Stimulated activated CD8-positive, alpha-beta memory T cell treated with anti-CD3 and anti-CD28 coated beads, Interleukin-7, amount 100 ng/mL, for 1 hour (primary cell): ENCODE measurements around the gene SLC38A3.

Experiments
- DNase-seq, 2 donors: peaks; one replicate each; pipeline ENCODE4 v3.0.0-alpha.2; 2020; ENCODE audit warnings: low read depth in 2 of 2

Gene SLC38A3

DNA sequence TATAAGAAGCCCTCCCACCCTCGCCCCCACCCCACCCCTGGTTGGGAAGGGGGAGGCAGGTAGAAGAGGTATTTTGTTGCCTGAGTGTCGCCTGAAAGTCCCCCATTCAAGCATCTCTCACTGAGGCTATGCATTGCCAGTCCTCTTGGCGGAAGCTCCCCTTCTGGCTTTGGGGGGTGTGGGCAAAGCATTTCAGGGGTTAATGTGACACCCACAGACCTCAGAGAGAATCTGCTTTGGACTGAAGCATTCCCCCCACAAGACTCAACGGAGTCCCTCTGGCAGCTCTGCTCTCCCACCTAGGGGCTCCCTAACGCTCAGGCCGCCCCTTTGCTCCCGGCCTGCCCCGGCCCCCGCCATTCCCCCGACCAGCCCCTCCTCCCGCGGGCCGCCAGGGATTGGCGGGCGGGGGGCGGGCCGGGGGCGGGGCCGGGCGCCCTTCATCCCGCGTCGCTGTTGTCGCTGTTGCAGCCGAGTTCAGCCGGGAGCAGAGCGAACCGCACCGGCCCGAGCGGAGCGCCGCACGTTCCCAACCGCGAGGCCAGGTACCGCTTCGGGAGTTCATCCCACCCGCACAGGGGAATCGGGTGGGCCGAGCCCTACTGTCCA lies at the start of gene SLC38A3:
Gene SLC38A3, plus strand, starts transcription at position 468 of the 609 bp plus-strand sequence. CDS start 8,929 bp downstream, outside the sequence.
- DNase-seq: no peak

GRCh38 chr3:50155491-50155878 lies 49.6 kb upstream of the SLC38A3 start:
- no peak for DNase-seq

GRCh38 chr3:50155891-50156290 lies 49.2 kb upstream of the SLC38A3 start:
- DNase-seq: no peak

- DNase-seq: no peak
These were observed 48.2 kb upstream of the SLC38A3 start for GRCh38 chr3:50156549-50157493.

- no peak for DNase-seq
These were observed 47.1 kb upstream of the SLC38A3 start for GRCh38 chr3:50157827-50158529.

DNA sequence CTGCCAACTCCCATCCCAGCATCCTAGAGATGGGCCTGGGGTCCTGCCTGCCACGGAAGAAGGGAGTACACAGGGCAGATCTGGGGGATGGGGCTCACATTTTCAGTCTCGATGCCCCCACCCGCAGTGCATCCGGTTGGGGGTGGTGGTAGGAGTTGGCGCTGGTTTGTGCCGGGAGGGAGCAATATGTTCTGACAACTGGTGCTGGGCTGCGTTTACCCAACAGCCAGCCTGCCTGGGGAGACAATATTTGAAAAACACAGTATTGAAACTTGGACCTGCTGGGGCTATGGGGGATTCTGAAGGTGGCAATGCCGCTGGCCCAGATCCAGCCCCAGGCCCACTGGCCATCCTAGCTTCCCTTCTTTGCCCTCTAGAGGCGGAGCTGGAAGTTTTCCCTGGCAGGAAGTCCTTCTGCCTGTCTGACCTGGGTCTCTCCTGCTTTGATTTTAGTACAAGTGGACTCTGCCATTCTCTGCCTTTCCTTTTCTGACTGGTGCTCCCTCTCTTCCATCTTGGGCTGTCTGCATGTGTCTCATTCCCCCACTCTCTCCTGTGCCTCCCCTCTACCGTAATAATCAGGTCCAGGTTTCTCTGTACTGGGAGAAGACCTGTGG lies 46.4 kb upstream of the SLC38A3 start:
- DNase-seq: no peak

DNA sequence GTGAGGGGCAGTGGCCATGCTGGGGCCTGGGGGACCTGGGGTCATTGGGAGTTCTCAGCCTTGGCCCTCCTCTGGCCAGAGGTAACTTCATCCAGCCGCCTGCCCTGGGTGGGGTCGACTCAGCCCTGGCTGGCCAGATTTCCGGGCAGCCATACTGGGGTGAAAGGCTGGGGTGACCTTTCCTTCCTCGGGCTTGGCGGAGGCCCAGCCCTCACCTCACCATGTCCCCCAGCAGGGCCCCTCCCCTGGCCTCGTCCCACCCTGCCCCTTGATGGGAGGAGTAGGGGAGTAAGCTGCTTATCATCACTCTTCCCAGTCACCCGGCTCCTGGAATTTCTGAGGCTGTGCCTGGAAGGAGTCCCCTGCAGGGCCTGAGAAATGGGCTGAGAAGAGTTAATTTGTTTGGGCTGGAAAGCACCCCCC lies 44.5 kb upstream of the SLC38A3 start:
- no peak for DNase-seq

GRCh38 chr3:50161320-50161719 lies 43.8 kb upstream of the SLC38A3 start:
- DNase-seq: no peak

- no peak for DNase-seq
These were observed 42.8 kb upstream of the SLC38A3 start for GRCh38 chr3:50162034-50162883.

- no peak for DNase-seq
These were observed 41.3 kb upstream of the SLC38A3 start for GRCh38 chr3:50163572-50164455.

DNA sequence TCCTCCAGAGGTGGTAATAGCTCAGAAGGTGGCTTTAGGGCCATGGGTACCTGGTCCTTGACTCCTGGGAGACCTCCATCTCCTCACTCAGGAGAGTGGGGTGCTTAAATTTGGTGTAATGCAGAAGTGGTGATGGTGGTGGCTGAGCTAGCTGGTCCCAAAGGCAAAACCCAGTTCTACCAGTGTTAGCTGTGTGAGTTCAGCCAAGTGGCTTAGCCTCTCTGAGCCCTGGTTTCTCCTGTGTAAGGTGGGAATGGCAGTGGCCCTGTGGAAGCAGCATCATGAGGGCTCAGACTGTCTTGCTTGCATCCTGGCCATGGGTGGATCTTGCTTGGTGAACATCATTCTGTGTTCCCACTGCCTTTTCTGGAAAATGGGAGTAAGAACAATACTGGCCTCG lies 40.6 kb upstream of the SLC38A3 start:
- DNase-seq: no peak

DNA sequence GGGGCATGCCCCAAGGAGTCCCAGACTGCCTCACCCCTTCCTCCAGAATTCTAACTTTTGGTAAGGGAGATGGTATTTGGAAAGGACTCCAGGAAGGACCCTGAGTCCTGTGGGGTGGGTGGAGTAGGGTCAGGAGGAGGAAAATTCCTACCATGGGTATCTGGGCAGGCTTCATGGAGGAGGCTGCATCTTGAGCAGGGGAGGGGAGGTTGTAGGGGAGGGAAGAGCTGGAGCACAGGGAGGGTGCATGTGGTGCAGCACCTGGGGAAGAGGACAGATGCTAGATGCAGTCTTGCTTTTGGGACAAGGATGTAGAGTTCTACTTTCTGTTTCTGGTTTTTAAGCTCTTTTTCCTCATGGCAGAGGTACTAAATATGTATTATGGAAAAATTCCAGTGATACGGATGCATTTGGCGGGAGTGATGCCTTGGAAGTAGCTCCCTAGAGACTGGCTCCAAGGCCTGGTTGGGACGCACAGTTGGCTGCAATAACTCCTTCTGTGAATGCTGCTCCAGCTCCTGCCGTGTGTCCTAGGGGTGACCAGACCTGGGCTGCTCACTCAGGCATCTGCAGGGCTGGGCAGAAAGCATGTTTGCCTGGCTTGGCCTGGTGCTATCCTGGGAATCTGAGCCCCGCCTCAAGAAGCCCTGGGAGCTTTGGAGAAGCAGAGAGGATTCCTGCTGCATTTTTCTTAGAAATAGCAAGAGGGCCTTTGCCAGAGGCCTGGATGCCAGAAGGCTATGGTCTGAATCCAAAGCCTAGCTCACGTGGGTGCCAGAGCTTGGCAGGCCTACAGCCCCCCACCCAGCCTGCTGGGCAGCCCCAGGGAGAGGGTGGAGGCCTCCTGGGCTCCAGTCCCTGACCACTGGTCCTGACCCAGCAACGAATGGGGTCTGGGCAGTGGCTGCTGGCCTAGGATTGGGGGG lies 39.8 kb upstream of the SLC38A3 start:
- no peak for DNase-seq

GRCh38 chr3:50165910-50166538 lies 39.0 kb upstream of the SLC38A3 start:
- DNase-seq: no peak

- DNase-seq: no peak
These were observed 38.5 kb upstream of the SLC38A3 start for GRCh38 chr3:50166620-50167019.

DNA sequence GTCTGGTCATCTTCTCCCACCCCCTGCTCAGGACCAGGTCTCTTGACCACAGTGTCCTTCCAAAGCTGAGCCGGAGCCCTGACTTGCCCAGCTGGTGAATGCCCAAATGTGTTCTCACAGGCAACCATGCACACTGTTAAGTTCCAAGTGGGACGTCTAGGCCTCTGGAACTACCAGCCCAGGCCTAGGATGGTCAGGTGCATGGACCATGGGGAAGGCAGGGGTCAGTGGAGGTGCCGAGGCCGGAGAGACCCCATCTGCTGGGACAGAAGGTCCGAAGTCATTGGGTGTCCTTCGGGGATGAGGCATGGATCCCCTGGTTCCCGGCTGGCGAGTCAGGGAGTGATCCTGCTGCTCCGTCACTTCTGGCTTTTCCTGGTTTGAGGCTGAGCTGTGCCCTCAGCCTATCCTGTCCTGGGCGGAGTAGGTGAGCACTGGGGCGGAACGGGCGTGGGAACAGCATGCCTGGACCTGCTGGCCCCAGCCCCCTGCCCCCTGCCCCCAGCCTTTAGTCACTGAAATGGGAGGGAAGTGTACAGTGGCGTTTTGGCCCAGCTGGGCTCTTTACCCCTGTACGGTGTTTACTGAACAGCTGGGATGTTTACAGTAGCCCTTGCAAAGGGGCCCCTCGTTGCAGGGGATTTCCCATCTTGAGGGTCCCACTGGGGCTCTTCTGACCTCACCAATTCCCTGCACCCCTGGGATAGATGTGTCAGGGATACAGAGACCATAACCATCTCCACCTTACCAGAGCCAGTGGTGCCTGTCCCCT lies 37.8 kb upstream of the SLC38A3 start:
- no peak for DNase-seq

GRCh38 chr3:50167841-50168209 lies 37.2 kb upstream of the SLC38A3 start:
- no peak for DNase-seq

GRCh38 chr3:50168388-50168787 lies 36.7 kb upstream of the SLC38A3 start:
- DNase-seq: no peak

DNA sequence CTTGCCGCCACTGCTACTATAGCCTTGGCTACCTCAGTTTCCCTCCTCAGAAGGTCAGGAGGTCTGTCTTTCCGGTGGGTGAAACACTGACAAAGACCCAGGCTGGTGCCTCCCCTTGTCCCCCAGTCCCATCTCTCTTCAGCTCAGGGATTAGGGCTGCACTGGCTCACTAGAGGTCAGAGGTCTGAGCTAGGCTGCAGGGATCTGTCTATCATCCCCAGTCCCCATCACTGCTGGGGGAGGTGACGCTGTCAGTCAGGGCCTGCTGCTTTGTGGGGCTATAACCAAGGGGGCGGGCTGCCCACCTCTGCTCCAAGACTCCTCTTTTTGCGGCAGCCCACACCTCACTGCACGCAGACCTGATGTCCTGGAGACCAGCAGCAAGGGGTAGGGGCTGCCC lies 36.3 kb upstream of the SLC38A3 start:
- DNase-seq: no peak
